ENCODE data around the gene PRDM16.

PRDM16 gene

DNA sequence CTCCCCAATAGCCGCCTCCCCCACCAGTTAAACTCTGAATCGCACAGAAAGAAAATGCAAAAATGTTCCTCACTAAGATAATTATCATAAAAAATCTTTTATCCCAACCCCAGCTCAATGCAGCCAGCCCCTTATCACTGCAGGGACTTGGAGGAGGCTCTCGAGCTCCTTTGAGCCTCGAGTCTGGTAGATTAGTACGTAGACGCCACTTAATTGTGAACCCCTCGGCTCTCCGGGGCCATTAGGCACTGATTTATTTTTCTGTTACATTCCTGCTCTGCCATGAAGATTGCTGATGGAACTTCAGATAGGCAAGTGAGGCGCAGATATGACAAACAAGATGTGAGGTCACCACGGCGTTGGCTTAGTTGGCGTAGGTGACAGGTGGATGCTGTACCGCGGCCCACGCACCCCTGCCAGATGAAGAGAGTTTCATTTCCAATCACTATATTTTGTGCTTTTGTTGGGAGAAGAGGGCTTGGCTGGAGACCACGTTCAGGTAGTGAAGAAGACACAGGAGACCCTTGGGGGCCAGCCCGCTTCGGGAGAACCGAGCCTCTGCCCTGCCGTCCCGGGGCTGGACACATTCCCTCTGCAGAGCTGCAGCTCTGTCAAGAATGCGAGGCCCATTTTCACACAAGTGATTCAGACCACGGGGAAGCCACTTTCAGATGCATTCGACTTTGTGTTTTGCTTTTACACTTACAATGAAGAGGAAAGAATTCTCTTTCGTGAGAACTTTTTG lies 329.6 kb downstream of the PRDM16 start:
- CTCF ChIA-PET: no interaction called here
- no peak for DNase-seq
- Mint-ChIP-seq H3K27ac (no peak overlapping the region), H3K36me3 (no peaks in the 10 kb centered on the region), H3K9me3 (no peaks in the 10 kb centered on the region), H3K4me1 (no peaks in the 10 kb centered on the region), H3K27me3 (peaks cover 28% of the 10 kb centered on the region), H3K4me3 (no peak overlapping the region)

DNA sequence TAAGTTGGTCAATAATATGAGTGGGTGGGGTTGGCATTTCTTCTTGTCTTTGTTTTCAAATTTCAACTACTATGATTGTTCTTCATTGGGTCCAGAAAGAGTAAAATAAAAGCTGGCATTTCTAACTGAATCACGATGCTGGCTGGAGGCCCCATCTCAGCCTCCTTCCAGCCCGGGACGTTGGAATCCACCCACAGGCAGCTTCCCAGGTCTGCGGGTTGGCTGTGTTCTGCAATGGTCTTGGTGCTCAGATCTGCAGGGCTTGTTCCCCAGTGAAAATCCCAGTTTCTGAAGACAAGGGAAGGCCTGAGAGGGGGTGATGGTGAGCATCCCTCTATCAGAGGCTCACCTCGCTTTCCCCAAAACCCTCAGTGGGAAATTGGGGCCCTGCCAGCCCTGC lies 330.7 kb downstream of the PRDM16 start:
- CTCF ChIA-PET: no interaction called here
- no peak overlapping the region for H3K4me3 Mint-ChIP-seq
- no peaks in the 10 kb centered on the region for H3K9me3 Mint-ChIP-seq
- no peaks in the 10 kb centered on the region for H3K4me1 Mint-ChIP-seq
- H3K27me3 Mint-ChIP-seq: peaks cover 17% of the 10 kb centered on the region
- DNase-seq: no peak
- no peaks in the 10 kb centered on the region for H3K36me3 Mint-ChIP-seq
- no peak overlapping the region for H3K27ac Mint-ChIP-seq

DNA sequence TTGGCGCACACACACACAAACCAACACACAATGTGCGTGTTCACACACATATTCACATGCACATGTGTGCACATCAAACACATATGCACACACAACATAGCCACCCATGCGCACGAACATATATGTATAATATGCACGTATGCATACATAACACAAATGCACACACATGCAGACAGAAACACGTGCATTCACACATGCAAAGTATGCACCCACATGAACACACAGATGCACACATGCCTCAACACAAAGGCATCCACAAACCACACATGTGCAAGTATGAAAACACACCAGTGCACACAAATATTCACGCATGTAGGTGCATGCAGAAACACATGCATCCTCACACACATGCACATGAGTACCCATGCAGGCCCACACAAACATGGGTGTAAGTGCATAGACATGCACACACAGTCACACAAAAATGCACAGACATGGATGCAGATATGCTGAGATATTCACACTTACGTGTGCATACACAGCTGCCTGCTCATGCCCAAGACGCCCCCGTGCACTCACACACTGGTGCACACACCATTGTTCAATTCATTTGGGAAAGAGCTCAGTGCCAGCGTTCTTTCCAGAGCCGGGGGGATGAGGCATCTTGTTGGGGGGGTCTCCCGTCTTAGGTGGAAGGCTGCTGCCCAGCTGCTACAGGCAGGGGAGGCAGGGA lies 332.7 kb downstream of the PRDM16 start:
- no peaks in the 10 kb centered on the region for H3K27me3 Mint-ChIP-seq
- no peaks in the 10 kb centered on the region for H3K9me3 Mint-ChIP-seq
- no peak overlapping the region for H3K4me3 Mint-ChIP-seq
- H3K36me3 Mint-ChIP-seq: no peaks in the 10 kb centered on the region
- CTCF ChIA-PET: no interaction called here
- no peaks in the 10 kb centered on the region for H3K4me1 Mint-ChIP-seq
- no peak for DNase-seq
- no peak overlapping the region for H3K27ac Mint-ChIP-seq

DNA sequence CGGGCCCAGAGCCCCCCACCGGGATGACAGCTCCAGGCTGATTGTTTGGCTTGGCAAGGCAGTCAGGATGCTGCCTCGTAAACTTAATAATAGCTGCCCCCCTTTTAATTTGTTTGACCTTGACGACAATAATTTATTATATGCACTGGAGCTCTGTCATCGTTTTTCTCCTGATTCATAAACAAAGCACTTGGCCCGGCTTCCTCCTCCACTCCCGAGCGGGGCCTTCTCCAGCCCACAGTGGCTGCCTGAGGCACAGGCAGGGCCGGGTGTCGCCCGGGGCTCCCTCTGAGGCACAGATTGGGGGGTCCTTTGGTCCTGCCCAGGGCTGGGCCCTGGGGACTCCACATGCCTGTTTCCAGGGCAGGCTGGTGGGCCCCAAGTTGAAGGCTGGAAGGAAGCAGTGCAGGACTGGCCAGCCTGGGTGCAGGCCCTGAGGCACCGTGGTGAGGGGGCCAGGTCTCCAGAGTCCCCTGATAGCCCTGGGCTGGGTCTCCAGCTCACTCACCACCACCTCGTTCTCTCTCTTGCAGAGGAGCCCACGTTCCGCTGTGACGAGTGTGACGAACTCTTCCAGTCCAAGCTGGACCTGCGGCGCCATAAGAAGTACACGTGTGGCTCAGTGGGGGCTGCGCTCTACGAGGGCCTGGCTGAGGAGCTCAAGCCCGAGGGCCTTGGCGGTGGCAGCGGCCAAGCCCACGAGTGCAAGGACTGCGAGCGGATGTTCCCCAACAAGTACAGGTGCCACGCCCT lies 333.4 kb downstream of the PRDM16 start:
- DNase-seq: no peak
- Mint-ChIP-seq H3K27me3 (no peaks in the 10 kb centered on the region), H3K4me3 (no peak overlapping the region), H3K9me3 (no peaks in the 10 kb centered on the region), H3K27ac (peak overlapping the region; percentile 19), H3K36me3 (no peaks in the 10 kb centered on the region), H3K4me1 (no peaks in the 10 kb centered on the region)
- CTCF ChIA-PET: no interaction called here

DNA sequence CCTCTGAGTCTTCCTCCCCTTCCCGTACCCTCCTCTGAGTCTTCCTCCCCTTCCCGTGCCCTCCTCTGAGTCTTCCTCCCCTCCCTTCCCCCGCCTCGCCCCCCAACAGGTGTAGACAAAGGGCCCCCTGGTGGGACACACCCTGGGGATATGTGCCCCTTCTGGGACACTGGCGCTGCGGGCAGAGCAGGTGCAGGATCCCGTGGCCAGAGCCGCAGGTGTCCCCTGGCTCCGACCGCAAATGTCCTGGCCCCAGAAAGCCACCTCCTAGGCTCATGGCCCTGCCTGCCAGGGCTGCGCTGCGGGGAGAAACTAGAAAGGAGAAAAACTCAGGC lies 334.0 kb downstream of the PRDM16 start:
- CTCF ChIA-PET: no interaction called here
- no peaks in the 10 kb centered on the region for H3K4me1 Mint-ChIP-seq
- H3K9me3 Mint-ChIP-seq: no peaks in the 10 kb centered on the region
- no peaks in the 10 kb centered on the region for H3K27me3 Mint-ChIP-seq
- no peak overlapping the region for H3K4me3 Mint-ChIP-seq
- no peak for DNase-seq
- H3K27ac Mint-ChIP-seq: peak overlapping the region; percentile 19
- no peaks in the 10 kb centered on the region for H3K36me3 Mint-ChIP-seq

DNA sequence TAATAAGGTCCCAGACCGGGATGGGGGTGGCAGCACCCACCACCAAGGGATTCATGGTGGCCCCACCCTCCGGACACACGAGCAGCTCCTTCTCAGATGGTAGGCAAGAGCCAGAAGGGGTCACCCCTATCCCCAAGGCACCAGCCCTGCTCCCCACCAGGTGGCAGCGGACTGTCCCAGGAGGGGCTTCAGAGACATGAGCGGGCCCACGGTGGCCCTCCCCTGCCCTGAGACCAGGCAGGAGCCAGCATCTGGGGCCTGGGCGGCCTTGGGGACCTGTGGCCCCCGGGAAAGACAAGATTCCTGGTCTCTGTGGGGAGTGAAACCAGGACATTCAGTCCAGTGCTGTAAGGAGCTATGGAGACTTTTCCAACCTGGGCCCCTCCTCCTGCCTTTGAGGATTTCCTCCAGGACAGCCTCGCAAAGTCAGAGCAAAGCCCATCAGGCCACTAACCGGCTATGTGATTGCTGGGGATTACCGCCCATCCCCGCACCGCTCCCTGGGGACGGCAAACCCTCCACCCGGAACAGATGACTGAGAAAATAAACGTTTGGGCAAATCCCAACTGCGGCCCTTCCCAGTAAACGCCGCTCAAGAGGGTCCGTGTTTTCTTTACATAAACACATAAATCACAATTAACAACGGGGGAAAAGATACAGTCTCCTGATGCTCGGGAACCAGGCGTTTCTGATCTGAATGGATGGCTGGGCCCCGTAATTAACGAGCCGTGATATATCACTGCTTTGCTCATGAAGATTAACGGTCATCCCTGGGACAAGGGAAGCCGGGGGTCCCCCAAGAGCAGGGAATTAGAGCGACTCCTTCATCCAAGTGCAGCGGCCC lies 334.6 kb downstream of the PRDM16 start:
- H3K27me3 Mint-ChIP-seq: no peaks in the 10 kb centered on the region
- H3K9me3 Mint-ChIP-seq: no peaks in the 10 kb centered on the region
- H3K4me1 Mint-ChIP-seq: no peaks in the 10 kb centered on the region
- CTCF ChIA-PET: no interaction called here
- H3K4me3 Mint-ChIP-seq: no peak overlapping the region
- no peak overlapping the region for H3K27ac Mint-ChIP-seq
- DNase-seq: no peak
- H3K36me3 Mint-ChIP-seq: no peaks in the 10 kb centered on the region

DNA sequence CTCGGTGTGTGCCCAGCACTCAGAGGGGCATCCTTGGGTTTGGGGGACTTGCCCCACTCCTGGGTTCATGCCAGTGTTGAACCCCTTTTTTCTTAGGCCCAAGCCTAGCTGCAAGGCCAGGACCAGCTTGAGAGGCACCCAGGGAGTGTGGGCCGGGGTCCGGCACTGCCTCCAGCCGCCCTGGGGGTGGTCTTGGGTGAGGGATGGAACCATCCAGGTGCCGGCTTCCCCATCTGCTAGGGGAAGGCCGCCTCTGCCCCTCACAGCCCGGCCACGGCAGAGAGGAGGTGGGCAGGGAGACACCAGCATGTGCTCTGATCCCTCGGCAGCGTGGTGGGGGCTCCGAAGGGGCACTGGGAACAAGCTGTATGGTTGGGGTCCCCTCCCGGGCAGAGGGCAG lies 335.3 kb downstream of the PRDM16 start:
- Mint-ChIP-seq H3K4me3 (no peak overlapping the region), H3K9me3 (no peaks in the 10 kb centered on the region), H3K4me1 (no peaks in the 10 kb centered on the region), H3K27me3 (no peaks in the 10 kb centered on the region), H3K36me3 (no peaks in the 10 kb centered on the region), H3K27ac (no peak overlapping the region)
- DNase-seq: no peak
- CTCF ChIA-PET: no interaction called here

DNA sequence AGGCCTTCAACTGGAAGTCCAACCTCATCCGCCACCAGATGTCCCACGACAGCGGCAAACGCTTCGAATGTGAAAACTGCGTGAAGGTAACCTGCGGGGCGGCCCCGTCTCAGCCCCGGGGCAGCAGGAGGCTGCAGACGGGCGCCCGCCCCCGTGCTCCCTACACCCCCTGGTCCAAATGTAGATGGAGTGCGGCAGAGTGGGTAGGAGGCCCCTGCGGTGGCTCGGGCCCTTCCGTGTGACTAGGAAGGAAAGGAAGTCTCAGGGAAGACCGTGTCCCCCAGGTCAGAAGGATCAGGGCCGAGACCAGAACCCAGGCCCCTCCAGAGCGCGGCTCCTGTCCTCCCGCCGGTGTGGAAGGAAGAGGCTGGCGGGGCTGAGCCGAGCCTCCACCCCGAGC lies 335.8 kb downstream of the PRDM16 start:
- no peak overlapping the region for H3K27ac Mint-ChIP-seq
- DNase-seq: no peak
- no peaks in the 10 kb centered on the region for H3K4me1 Mint-ChIP-seq
- no peaks in the 10 kb centered on the region for H3K36me3 Mint-ChIP-seq
- no peak overlapping the region for H3K4me3 Mint-ChIP-seq
- H3K9me3 Mint-ChIP-seq: no peaks in the 10 kb centered on the region
- no peaks in the 10 kb centered on the region for H3K27me3 Mint-ChIP-seq
- CTCF ChIA-PET: no interaction called here

DNA sequence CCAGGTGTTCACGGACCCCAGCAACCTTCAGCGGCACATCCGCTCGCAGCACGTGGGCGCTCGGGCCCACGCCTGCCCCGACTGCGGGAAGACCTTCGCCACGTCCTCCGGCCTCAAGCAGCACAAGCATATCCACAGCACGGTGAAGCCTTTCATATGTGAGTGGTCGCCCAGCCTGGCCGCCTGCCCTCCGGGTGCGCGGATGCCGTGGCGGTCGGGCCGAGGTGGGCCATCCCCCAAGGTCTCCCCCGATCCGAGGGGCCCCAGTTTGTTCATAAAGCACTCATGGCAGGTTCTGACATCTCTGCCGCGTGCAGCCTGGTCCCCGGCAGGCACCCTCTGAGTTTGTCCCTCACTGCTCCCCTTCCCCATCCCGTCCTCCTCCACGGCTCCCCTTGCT lies 336.5 kb downstream of the PRDM16 start:
- no peaks in the 10 kb centered on the region for H3K36me3 Mint-ChIP-seq
- no peak overlapping the region for H3K4me3 Mint-ChIP-seq
- no peaks in the 10 kb centered on the region for H3K27me3 Mint-ChIP-seq
- CTCF ChIA-PET: no interaction called here
- H3K4me1 Mint-ChIP-seq: no peaks in the 10 kb centered on the region
- no peak overlapping the region for H3K27ac Mint-ChIP-seq
- no peak for DNase-seq
- H3K9me3 Mint-ChIP-seq: no peaks in the 10 kb centered on the region

DNA sequence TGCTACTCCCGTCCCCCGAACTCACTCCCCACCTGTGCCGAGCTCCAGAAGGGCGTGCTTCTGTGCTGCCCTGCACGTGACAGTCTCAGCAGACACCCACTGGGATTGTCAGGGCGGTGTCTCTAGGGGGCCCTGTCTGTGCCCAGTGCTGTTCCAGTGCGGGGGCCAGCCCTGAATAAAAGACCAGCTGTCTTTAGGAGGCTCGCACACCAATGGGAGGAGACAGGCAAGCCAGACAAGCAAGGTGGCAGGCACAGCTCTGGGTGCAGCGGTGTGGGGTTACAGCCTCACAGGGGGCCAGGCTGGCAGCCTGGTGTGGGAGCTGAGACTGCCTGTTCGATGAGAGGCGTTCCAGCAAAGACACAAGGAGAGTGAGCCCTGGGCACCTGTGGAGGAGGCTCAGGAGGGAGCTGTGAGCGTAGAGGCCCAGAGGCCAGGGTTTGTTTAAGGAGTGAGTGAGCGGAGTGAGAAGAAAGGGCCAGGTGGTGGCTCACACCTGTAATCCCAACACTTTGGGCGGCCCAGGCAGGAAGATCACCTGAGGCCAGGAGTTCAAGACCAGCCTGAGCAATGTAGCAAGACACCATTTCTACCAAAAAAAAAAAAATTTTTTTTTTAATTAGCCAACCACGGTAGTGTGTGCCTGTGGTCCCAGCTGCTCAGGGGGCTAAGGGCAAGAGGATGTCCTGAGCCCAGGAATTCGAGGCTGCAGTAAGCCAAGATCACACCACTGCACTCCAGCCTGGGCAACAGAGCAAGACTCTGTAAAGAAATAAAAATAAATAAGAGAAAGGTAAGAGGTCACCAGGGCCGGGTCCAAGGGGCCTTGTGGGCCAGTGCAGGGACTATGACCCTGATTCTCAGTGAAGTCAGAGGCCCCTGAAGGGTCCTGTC lies 337.2 kb downstream of the PRDM16 start:
- Mint-ChIP-seq H3K9me3 (peaks cover 4% of the 10 kb centered on the region), H3K4me1 (no peaks in the 10 kb centered on the region), H3K4me3 (no peak overlapping the region), H3K27me3 (no peaks in the 10 kb centered on the region), H3K36me3 (no peaks in the 10 kb centered on the region), H3K27ac (no peak overlapping the region)
- CTCF ChIA-PET: no interaction called here
- DNase-seq: no peak

DNA sequence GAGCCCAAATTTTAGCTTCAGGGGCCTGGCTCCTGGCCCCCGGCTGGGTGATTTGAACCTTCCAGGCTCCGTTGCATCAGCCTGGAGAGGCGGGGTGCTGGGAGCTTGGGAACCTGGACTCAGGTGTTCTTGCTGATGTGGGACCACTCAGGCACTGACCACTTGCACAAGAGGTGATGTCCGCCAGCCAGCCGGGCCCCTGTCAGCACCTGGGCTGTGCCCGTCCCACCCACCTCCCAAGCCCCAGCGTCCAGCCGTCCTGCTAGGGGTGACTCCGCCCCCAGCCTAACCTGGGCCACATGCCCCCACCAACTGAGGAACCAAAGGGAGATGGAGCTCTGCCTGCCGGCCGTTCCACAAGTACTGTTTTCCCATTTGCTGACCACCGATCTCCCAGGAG lies 338.0 kb downstream of the PRDM16 start:
- Mint-ChIP-seq H3K27me3 (no peaks in the 10 kb centered on the region), H3K9me3 (peaks cover 4% of the 10 kb centered on the region), H3K4me3 (no peak overlapping the region), H3K4me1 (no peaks in the 10 kb centered on the region), H3K36me3 (no peaks in the 10 kb centered on the region), H3K27ac (no peak overlapping the region)
- CTCF ChIA-PET: no interaction called here
- no peak for DNase-seq

DNA sequence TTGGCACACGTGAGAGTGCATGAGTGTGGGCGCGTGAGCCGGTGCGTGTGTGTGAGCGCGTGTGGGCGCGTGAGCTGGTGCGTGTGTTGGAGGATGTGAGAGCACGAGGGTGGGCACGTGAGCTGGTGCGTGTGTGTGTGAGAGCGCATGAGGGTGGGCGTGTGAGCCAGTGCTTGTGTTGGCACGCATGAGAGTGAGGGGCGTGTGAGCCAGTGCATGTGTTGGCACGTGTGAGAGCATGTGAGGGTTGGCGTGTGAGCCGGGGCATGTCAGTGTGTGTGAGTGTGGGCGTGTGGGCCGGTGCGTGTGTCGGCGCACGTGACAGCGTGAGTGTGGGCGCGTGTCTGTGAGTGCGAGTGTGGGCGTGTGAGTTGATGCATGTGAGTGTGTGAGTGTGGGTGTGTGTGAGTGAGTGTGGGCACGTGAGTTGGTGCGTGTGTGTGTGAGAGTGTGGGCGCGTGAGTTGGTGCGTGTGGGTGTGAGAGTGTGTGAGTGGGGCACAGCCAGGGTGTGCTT lies 339.8 kb downstream of the PRDM16 start:
- Mint-ChIP-seq H3K9me3 (peaks cover 4% of the 10 kb centered on the region), H3K27ac (no peak overlapping the region), H3K27me3 (no peaks in the 10 kb centered on the region), H3K4me3 (no peak overlapping the region), H3K36me3 (no peaks in the 10 kb centered on the region), H3K4me1 (no peaks in the 10 kb centered on the region)
- CTCF ChIA-PET: no interaction called here
- DNase-seq: no peak

DNA sequence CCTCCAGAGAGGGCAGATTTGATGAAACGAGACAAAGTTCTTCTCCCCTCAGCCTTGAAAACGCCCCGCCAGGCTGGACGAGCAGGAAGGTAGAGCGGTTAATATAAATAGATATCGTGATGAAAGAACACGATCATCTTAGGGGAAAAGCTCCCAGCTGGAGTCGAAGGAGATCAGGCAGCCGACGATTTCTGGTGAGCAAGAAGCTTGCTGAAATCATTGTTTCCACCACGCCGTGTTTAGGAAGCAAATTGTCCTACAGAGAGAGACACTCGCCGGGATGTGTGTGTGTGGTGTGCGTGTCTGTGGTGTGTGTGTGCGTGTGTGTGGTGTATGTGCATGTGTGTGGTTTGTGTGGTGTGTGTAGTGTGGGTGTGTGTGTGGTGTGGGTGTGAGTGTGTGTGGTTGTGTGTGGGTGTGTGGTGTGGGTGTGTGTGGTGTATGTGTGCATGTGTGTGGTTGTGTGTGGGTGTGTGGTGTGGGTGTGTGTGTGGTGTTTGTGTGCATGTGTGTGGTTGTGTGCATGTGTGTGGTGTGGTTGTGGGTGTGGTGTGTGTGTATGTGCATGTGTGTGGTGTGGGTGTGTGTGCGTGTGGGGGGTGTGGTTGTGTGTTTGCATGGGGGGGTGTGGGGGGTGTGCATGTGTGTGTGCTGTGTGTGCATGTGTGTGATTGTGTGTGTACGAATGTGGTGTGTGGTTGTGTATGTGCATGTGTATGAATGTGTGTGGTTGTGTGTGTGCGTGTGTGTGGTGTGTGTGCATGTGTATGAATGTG lies 340.6 kb downstream of the PRDM16 start:
- H3K4me1 Mint-ChIP-seq: no peaks in the 10 kb centered on the region
- no peak overlapping the region for H3K27ac Mint-ChIP-seq
- no peaks in the 10 kb centered on the region for H3K36me3 Mint-ChIP-seq
- no peaks in the 10 kb centered on the region for H3K27me3 Mint-ChIP-seq
- H3K9me3 Mint-ChIP-seq: peaks cover 4% of the 10 kb centered on the region
- H3K4me3 Mint-ChIP-seq: no peak overlapping the region
- no peak for DNase-seq
- CTCF ChIA-PET: no interaction called here

All from activated naive CD4-positive, alpha-beta T cell treated with anti-CD3 and anti-CD28 coated beads, Interleukin-2, amount 10 ng/mL, durations not matched to agents 7 days and 5 days (primary cell).